Keratinocyte (primary cell): ENCODE measurements around the gene PAIP1. TPM values are rescaled to one million over a fixed set of nuclear protein-coding genes. Genes with fewer than 3 reads are reported as not detected.

Experiments used
- DNase-seq: peaks from one replicate; pipeline ENCODE4 v3.0.0-alpha.2; 2011; ENCODE audit warnings: low read depth, missing footprints, low spot score
- FAIRE-seq: peaks from 2 replicates; lab custom pipeline; 2011; peaks lifted over from hg19 to GRCh38; lab: Jason Lieb, UNC
- H2AFZ ChIP-seq: 2 replicates; pipeline ENCODE4 v1.6.0; 2012; ENCODE audit warnings: low read length, control low read depth, inconsistent platforms; ENCODE audit not compliant: control insufficient read depth
- H3K27ac ChIP-seq: 2 replicates; pipeline ENCODE4 v1.5.1; 2011; ENCODE audit warnings: low read length; ENCODE audit not compliant: control insufficient read depth, insufficient read depth
- H3K27me3 ChIP-seq: 3 replicates; pipeline ENCODE4 v1.6.0; 2011; ENCODE audit warnings: low read length; ENCODE audit not compliant: control insufficient read depth, insufficient read depth; ENCODE audit errors: extremely low read depth
- H3K36me3 ChIP-seq, 2 experiments: 2 replicates in 1 of 2; 3 replicates in 1 of 2; pipeline ENCODE4 v1.5.1; 2011; ENCODE audit warnings: low read length in 2 of 2, mild to moderate bottlenecking in 1 of 2; ENCODE audit not compliant: control insufficient read depth in 2 of 2, insufficient read depth in 2 of 2; ENCODE audit errors: extremely low read depth in 1 of 2
- H3K4me1 ChIP-seq: 3 replicates; pipeline ENCODE4 v1.5.1; 2011; ENCODE audit warnings: low read length; ENCODE audit not compliant: control insufficient read depth, insufficient read depth; ENCODE audit errors: extremely low read depth
- H3K4me2 ChIP-seq: 3 replicates; pipeline ENCODE4 v1.6.0; 2011; ENCODE audit warnings: low read depth, low read length; ENCODE audit not compliant: control insufficient read depth, insufficient read depth; ENCODE audit errors: extremely low read depth
- H3K4me3 ChIP-seq, 3 experiments: fragments of 200-600 bp in 1 of 3; sonication (generic) in 1 of 3; 2 replicates in 2 of 3; 3 replicates in 1 of 3; pipeline ENCODE4 v1.5.1; 2011 to 2016; ENCODE audit warnings: low read length in 3 of 3, mild to moderate bottlenecking in 3 of 3, control low read depth in 2 of 3, inconsistent platforms in 1 of 3, low read depth in 1 of 3, mixed read lengths in 1 of 3, mixed run types in 1 of 3, moderate library complexity in 1 of 3; ENCODE audit not compliant: control insufficient read depth in 2 of 3, insufficient read depth in 2 of 3; ENCODE audit errors: extremely low read depth in 1 of 3
- H3K79me2 ChIP-seq: 2 replicates; pipeline ENCODE4 v1.6.0; 2012; ENCODE audit warnings: low read length; ENCODE audit not compliant: control insufficient read depth, insufficient read depth
- H3K9ac ChIP-seq: 3 replicates; pipeline ENCODE4 v1.6.0; 2011; ENCODE audit warnings: low read length; ENCODE audit not compliant: control insufficient read depth, insufficient read depth; ENCODE audit errors: extremely low read depth
- H3K9me1 ChIP-seq: 3 replicates; pipeline ENCODE4 v1.6.0; 2011; ENCODE audit warnings: low read length; ENCODE audit not compliant: control insufficient read depth, insufficient read depth; ENCODE audit errors: extremely low read depth
- H3K9me3 ChIP-seq: 2 replicates; pipeline ENCODE4 v1.5.1; 2012; ENCODE audit warnings: low read depth, low read length; ENCODE audit not compliant: control insufficient read depth
- H4K20me1 ChIP-seq: 3 replicates; pipeline ENCODE4 v1.6.0; 2011; ENCODE audit warnings: low read length; ENCODE audit not compliant: control insufficient read depth, insufficient read depth; ENCODE audit errors: extremely low read depth
- CTCF ChIP-seq, 3 experiments: IDR thresholded peaks in 1 of 3; conservative IDR thresholded peaks in 1 of 3; optimal IDR thresholded peaks in 1 of 3; 2 replicates in 2 of 3; 3 replicates in 1 of 3; pipeline versions ENCODE3 to v1.5.1; 2011; ENCODE audit warnings: low read length in 3 of 3, mild to moderate bottlenecking in 3 of 3, moderate library complexity in 2 of 3, control low read depth in 1 of 3, inconsistent platforms in 1 of 3; ENCODE audit not compliant: insufficient read depth in 2 of 3; ENCODE audit errors: extremely low read depth in 1 of 3
- EZH2 ChIP-seq: IDR thresholded peaks from one replicate; pipeline ENCODE4 v1.6.1; 2012; ENCODE audit warnings: inconsistent platforms, mild to moderate bottlenecking, low read length, moderate library complexity
- dilution Hi-C: fragments of 300-500 bp; cut with MboI; formaldehyde crosslinking; loops from one replicate; pipeline ENCODE4 v1.7.0; 2020; ENCODE audit warnings: low sequenced_read_pairs; ENCODE audit not compliant: extremely low pct_ligation_motif_present
- polyA plus RNA-seq, 5 experiments: library from polyadenylated mRNA; depleted of rRNA in 3 of 5; stranded (reverse) in 3 of 5; stranded (forward) in 1 of 5; unstranded in 1 of 5; fragments of >200 nt; gene quantifications; 1 replicate in 1 of 5; 2 replicates in 3 of 5; 3 replicates in 1 of 5; pipeline versions ENCODE4 v1.2.1 to v1.2.3, GENCODE V29; 2011 to 2012; ENCODE audit warnings: missing spikeins in 2 of 5, low read depth in 1 of 5, low replicate concordance in 1 of 5

The PAIP1 gene
- polyA plus RNA-seq, 1 donor (not counting 4 experiments of a cell fraction or from before 2014, with no cell fraction given), result 115 TPM

DNA sequence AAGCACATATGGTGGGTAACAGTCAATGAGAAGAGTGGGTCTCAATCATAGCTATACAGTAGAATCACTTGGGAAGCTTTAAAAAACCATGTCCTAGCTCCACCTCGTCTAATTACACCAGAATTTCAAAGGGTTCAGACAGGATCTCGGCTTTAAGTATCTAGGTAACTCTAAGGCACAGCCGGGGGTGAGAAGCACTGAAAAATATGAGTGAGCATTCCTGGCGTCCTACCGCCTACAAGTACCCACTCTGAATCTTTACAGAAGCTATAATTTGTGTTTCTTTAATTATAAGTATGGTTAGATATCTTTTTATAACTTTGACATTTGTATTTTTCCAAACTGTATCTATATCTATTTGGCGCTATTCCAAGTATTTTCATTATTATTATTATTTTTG is 16.1 kb downstream of the PAIP1 start:
- DNase-seq (no peak), FAIRE-seq (no peak)
- H2AFZ ChIP-seq, result no peak overlapping the region
- H3K4me2 ChIP-seq, result no peak overlapping the region
- no peaks in the 10 kb centered on the region for H3K4me1 ChIP-seq
- no peak overlapping the region for H3K4me3 ChIP-seq
- H3K27ac ChIP-seq, result no peak overlapping the region
- no peaks in the 10 kb centered on the region for H3K27me3 ChIP-seq
- no peaks in the 10 kb centered on the region for H4K20me1 ChIP-seq
- TF ChIP-seq CTCF (optimal IDR thresholded peaks at IDR 0.05 in 1 of 3, IDR thresholded peaks at IDR 0.05 in 1 of 3, conservative IDR thresholded peaks at IDR 0.05 in 1 of 3; ENCODE audit: extremely low read depth in 1 of 3, insufficient read depth in 2 of 3, low read length in 3 of 3) (no peak), EZH2 (no peak)
- H3K79me2 ChIP-seq, result peaks cover 8% of the 10 kb centered on the region
- peaks cover 8 to 21% of the 10 kb centered on the region in 2 experiments for H3K36me3 ChIP-seq
- H3K9me3 ChIP-seq, result no peaks in the 10 kb centered on the region
- dilution Hi-C loops, result no loop called here
- no peak overlapping the region for H3K9ac ChIP-seq
- no peaks in the 10 kb centered on the region for H3K9me1 ChIP-seq

- Histone ChIP-seq H3K27me3 (no peaks in the 10 kb centered on the region), H3K9me1 (no peaks in the 10 kb centered on the region), H3K4me3 (no peak overlapping the region), H4K20me1 (no peaks in the 10 kb centered on the region), H3K36me3 (peaks cover 19 to 20% of the 10 kb centered on the region in 2 experiments), H2AFZ (no peak overlapping the region), H3K27ac (no peak overlapping the region), H3K9me3 (no peaks in the 10 kb centered on the region), H3K4me1 (no peaks in the 10 kb centered on the region), H3K4me2 (no peak overlapping the region), H3K79me2 (peaks cover 4% of the 10 kb centered on the region), H3K9ac (no peak overlapping the region)
- dilution Hi-C loops, result no loop called here
- FAIRE-seq (no peak), DNase-seq (no peak)
- TF ChIP-seq EZH2, result no peak
- TF ChIP-seq CTCF (optimal IDR thresholded peaks at IDR 0.05 in 1 of 3, IDR thresholded peaks at IDR 0.05 in 1 of 3, conservative IDR thresholded peaks at IDR 0.05 in 1 of 3; ENCODE audit: extremely low read depth in 1 of 3, insufficient read depth in 2 of 3, low read length in 3 of 3), result no peak
Measured at GRCh38 chr5:43536972-43537371, 19.9 kb downstream of the PAIP1 start.
